HG03103 (cell line): ENCODE results near the gene MACROD1.

Experiments used
- ATAC-seq: cut with Tn5 transposase; IDR thresholded peaks from one replicate; pipeline ENCODE4 v1.9.1; 2021; ENCODE audit warnings: low read depth; ENCODE audit not compliant: unreplicated experiment

The MACROD1 gene

DNA sequence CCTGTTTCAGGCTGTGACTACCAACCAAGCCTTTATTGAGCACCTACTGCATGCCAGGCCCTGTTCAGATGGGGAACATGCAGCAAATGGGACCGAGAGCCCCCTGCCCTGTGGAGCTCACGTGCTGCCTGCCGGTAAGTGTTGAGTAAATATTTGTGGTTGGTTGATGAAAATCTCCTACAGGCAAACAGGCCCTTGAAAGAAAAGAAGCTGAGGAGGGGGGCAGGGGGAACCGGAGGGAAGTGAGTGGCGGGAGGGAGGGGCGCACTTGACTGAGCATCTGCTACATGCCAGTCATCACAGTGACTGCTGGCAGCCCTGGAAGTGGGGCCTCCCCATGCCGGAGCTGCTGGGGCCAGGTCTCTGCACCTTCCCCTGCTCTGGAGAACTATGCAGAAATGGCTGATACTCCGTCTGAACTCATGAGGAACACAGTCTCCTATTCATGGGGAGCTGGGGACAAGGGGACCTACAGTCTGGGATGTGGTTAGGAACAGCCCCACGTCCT, 34.2 kb downstream of the MACROD1 start:
- no peak for ATAC-seq

DNA sequence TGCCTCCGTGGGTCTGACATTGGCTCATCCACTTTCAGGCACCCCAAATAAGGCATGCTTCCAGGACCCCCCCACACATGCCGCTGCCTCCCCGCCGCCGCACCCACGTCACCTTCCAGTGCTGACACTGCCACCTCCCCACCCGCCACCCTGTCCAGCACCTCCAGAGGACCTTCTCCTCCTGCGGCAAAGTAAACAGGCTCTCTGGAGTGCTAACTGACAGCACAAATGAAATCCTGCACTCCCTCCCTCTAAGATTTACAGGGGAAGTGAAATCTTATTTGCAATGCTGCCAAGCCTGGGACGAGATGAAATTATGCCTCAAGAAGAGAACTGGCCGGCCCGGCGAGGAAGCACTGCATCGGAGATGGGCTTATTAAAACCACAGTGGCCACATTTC, 35.3 kb downstream of the MACROD1 start:
- ATAC-seq: no peak

DNA sequence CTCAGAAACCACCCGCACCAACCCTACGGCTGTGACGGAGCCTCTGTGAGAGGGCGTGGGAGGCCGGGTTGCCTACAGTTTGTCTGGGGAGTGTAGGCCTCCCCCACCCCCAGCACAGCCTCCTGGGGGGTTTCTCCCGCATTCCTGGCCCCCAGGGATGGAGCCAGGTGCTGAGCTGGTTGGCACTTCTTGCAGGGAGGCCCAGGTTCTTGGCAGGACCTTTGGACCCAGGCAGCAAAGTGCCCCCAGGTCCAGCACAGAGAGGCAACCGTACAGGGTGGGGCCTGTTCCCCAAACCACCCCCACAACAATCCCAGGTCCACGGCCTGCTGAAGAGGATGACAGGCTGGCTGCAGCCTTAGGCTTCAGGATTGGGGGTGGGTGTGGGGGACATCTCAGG, 36.5 kb downstream of the MACROD1 start:
- ATAC-seq: no peak

DNA sequence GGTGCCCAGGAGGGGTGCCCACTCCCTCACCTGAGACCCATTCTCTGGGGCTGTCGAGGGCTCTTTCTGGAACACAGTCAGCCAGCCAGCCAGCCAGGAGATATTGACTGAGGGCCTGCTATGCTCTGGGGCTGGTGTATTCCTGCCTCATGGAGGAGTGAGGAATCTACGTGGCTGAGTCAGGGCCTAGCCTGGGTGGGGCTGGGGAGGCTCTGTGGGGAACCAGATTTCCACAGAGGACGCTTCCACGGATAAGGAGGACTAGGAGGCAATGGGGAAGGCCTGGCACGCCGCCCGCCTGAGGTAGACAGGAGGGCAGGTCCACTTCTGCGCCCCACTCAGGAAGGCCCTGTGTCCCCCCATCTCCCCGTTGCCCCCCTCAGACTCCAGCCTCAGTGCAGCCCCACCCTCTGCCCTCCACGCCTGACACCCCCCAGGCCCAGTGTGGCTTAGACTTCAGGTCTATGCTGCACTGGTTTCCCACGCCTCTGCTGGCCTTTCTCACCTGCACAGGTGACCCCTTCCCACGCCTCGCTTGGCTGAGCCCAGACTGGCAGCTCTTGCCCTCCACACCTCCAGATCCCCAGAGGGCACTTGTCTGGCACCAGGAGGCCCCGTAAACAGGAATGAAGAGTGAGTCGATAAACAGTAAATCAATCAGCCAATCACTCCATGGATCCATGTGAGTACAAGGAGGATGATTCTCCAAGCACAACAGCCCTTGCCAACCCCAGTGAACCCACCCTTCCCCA, 37.5 kb downstream of the MACROD1 start:
- ATAC-seq: no peak

DNA sequence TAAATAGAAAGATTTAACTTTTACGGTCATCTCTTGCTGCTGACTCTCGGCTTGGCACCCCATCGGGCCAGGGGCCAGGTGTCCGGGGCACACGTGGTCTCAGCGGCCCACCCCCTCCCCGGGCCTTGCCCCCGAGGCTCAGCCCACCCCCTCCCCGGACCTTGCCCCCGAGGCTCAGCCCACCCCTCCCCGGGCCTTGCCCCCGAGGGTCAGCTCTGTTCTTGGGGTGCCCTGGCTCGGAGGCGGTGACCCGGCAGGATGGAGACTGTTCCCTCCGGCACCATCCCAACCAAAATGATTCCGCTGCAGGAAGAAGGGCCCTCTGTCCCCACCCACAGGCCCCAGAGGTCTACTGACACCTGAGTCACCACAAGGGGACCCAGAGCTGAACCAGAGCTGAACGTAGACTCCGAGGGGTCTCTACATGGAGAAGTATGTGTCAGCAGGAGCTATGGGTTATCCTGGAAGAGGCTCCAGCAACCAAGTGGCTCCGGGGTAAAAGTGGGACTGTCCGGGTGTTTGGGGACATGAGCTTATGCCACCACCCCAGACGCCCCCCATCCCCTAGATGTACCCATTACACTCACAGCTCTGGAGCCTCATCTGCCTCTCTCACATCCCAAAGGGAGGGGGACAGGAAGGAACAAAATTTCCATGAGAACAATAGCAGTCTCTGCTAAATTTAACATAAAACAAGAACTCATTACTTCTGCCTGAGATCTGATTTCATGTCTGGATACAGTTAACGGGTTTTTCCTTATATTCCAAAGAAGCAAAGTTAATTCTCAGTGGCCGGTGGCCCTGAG, 38.4 kb downstream of the MACROD1 start:
- ATAC-seq: no peak

DNA sequence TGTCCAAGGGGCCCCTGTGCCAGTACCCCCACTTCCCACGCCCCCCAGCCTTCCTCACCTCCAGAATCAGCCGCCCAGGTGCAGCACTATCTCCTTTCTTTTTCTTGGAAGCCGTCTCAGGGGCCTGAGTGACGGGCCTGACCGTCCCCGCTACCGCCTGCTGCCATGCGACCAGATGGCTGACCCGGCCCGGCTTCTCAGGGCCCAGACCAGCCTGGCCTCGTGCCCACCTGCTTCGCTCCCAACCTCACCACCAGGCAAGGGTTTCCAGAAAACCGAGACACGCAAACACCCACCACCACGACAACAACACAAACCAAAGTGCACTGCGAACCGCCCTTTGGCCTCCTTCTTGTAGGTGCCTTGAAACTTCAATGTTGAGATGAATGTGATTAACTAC, 39.1 kb downstream of the MACROD1 start:
- no peak for ATAC-seq

DNA sequence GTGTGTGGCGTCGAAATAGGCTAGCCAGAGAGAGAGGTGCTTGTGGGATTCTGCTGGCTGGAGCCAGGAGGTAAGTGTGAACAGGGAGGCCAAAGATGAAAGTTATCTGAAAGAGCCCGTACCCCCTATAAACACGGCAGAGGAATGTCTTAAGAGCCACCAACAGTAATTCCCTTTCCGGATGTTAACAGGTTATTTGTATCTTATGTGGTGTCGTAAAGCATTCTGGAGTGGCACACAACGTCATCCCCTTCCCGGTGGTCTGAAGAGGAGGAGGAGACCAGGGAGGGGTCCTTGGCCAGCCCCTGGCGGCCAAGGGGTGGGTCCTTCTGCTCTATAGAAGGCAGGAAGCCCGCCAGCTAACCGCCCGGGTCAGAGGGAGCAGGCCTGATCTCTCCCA, 39.5 kb downstream of the MACROD1 start:
- no peak for ATAC-seq

DNA sequence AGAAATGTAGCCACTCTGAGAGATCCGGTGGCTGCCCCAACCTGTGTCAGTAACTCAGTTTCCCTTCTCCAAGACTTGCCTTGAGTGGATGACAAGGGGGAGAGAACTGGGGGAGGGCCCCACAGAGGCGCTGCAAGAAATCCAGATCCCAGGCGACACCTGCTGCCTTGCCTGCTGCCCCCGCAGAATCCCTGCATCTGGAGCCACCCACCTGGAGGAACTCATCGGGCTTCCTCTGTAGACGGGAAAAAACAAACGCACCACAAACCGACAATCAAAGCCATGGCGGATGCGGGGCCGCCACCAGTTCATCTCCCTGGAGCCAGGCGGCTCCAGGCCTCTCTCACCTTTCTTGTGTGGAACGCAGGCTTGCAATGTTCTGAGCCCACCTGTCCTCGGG, 40.2 kb downstream of the MACROD1 start:
- no peak for ATAC-seq

DNA sequence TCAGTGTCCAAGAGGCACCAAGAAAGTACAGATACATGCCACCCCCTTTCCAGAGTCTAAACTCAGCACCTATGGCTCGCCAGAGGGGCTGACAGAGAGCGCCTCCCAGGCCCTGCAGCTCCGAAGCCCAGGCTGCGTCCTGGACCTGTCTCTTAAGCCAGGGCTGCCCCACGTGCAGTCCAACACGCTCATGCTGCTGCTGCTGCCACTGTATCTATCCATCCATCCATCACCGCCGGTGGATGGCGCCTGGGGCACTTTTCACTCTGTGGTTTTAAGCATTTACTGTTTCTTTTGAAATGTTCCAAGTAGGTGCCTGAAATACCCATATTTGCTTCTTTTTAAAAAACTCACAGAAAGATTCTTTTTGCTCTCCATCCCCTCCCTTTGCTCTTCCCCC, 41.8 kb downstream of the MACROD1 start:
- ATAC-seq: no peak

DNA sequence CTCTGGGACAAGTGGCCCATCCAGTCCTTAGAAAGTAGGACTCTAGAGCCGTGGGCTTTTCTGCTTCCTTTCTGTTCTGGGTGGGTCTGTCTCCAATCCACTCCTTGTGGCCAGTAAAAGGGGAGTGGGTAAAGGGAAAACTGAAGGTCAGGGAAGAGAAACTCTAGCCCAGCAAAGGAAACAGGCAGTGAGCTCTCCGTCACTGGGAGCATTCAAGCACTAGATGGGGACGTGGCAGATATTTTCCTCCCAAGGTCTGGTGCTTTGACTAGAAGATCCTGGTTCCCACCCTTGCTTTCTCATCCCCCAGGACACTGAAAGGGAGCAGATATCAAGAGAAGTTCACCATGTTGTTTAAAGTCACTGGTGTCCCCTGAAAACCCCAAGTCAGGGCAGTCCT, 42.2 kb downstream of the MACROD1 start:
- ATAC-seq: no peak

DNA sequence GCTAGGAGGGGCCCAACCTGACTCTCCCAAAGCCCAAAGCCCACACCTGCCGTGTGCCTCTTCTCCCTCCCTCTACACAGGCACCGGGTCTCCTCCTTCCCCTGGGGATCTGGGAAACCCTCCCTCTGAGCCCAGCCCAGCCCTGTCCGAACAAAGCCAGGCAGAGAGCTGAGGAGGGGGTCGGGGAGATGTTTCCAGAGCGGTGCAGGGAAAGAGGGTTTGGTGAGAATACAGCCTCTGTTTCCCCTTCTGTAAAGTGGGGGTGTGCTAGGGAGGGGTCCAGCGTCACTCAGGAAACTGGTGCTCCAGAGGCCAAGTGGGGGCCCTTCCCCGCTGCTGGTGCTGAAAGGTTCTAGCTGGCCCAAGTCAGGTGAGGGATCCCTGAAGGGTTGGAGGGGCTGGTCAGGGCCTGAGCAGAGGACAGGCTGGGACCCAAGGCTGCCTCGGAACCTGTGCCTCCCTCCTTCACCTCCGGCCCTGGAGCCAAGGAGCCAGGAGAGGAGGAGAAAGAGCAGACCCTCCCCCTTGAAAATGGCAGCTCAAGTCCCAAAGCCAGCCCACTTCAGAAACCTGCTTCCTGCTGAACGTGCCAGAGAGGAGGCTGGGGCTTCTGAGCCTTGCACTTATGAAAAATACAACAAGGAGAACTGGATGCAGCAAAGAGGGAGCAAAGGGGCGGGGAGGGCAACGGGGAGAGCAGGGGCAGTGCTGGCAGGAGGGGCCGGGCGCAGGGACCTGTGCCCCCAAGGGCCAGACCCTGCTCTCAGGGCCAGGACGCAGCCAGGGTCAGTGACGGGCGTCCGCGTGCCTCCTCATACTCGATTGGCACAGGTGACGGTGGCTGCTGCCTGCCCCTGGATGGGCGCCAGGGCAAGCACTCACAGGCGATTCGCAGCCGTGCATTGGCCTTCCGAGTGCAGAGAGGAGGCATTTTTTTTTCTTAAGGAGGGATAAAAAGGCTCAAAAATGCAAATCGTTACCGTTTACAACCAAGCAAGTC, 43.2 kb downstream of the MACROD1 start:
- ATAC-seq: no peak

DNA sequence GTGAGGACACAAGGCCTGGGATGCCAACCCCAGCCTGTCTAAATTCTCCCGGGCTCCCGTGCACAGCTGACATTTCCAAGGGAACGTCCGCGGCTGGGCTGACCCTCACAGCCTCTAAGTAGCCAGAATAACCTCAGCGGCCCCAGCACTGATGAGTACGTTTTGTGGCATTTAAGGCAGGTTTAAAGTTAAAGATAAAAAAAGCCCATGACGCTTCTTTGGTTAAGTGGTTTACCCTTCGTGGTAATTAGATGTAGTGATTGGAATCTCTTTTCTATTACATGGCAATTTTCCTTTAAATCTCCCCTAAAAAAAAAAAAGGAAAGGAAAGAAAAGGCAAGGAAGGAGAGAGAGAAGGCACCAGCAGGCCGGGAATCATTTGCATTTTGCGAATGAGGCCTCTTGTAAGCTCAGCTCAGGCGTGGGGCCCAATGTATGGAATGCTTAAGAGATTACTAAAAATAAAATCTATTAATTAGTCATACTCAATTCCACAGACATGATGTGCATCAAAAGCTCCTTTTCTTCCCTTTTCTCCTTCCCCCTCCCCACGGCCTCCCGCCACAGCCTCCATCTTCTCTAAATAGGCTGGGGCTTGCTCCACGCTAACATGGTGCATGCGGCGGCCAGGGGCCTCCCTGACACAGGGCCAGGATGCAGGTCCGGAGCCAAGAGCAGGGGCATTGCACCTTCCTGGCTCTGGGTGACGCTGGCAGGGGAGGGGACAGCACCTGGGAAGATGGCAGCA, 44.1 kb downstream of the MACROD1 start:
- ATAC-seq: no peak

DNA sequence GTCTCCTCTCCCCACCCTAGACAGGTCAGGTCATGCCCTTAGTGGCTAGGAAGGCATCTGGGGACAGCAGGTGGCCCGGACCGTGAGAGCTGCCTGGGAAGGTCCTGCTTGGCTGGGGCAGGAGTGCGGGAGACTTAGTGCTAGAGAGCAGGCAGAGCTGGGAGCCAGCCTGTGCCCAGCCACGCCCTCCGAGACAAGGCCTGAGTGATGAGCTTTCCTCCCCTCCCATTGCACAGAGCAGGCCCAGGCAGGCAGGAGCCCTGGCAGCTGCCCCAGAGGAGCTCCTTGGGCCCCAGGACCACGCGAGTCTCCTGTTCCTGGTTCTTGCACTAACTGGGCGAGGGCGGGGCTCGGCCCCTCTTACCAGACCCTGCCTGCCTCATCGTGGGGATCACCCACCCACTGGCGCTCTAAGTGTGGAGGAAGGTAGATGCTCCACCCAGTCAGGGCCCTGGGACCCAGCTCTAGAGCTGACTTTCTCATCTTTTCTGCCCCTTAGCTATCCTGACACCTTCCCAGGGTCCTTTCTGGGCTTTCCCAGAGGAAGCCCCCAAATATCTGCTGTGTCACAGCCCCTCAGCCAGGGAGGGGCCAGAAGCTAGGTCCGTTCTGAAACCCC, 44.9 kb downstream of the MACROD1 start:
- no peak for ATAC-seq

DNA sequence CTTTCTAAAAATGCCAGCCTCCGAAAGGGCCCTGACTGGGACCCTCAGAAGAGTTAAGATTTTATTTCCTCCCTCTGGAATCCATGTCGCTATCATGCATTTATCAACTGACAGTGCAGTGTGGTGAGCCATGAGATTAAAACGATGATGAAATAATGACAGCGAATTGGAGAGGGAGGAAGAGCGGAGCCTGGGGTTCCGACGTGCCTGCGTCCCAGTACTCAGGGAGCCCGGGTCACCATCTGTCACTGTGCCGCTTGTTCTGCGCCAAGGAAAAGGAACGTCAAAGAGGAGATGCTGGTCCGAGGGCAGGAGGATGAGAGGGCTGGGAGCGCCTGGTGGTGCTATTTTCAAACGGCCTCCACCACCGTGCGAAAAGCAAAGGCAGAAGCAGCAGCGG, 46.2 kb downstream of the MACROD1 start:
- ATAC-seq: no peak

DNA sequence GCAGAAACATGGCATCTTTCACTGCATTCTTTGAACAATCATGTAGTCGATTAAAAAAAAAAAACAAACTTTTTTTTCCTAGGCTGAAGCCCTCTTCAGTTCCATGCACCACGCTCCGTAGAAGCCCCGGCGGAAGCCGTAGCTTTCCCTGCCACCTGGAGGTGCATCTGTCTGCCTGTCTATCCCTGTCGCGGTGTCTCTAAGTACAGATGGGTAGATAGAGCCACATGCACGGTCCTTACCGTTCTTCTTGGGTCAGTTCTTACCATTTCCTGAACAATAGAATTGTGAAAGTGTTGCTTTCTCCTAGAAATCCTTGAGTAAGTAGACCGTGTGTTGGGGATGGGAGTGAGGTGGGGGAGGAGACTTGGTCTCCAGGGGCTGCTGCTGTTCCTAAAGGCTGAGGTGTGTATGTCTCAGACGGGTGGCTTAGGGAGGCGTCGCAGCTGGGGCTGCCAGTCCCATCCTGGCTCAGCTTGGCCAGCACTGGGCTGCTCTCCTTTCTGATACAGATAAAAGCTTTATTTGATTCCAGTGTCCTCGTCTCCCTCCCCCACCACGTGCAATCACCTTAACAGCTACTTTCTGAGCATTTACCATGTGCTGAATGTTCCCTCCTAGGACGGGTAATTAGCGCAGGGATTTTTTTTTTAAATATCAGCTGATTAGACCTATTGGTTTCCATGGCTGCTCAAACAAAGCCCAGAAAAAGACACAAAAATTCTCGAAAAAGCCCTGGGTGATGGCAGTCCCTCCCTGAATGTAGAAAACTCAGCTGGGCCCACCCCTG, 46.8 kb downstream of the MACROD1 start:
- no peak for ATAC-seq

DNA sequence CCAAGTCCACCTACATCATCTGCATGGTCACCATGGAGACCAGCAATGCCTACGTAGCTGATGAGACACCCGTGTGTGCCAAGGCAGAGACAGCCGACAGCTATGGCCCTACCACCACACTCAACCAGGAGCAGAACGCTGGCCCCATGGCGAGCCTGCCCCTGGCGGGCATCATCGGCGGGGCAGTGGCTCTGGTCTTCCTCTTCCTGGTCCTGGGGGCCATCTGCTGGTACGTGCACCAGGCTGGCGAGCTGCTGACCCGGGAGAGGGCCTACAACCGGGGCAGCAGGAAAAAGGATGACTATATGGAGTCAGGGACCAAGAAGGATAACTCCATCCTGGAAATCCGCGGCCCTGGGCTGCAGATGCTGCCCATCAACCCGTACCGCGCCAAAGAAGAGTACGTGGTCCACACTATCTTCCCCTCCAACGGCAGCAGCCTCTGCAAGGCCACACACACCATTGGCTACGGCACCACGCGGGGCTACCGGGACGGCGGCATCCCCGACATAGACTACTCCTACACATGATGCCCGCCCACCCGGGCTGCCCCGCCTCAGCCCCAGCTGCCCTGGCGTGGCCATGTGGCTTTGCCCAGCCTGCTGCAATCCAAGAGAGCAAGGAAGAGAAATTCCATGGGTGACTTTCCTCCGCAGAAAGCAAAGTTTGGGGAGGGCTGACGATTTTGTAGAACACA, 48.0 kb downstream of the MACROD1 start:
- no peak for ATAC-seq

DNA sequence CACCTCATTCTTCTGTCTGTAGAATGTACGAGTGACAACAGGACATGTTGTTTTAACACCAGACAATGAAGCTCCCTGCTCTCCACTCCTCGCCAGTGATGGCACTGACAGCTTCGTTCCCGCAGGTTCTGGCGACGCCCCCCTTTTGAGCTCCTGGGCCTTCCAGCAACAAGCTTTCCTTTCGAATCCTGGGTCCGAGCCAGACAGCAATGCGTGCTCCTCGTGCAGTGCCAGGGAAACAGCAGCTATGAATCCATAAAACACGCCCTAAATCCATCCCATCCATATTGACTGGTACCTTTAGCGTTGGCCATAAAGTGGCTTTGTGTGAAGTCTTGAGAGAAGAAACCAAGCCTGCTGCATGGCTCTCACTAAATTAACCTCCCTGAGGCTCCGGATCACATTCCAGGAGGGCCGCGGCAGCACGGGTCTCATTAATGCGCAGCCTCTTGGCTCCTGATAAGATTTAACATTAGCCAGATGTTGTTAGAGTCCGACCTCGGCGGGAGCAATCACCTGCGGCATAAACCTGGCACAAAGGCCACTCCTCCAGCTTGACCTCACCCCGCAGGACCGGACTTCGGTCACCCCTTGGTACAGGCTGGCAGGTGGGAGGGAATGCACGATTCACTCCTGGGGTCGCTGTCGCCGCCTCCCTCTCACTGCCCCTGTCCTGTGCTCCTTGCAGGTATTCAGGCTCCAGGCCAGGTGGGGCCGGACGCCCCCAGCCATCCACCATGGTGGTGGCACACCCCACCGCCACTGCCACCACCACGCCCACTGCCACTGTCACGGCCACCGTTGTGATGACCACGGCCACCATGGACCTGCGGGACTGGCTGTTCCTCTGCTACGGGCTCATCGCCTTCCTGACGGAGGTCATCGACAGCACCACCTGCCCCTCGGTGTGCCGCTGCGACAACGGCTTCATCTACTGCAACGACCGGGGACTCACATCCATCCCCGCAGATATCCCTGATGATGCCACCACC, 50.1 kb downstream of the MACROD1 start:
- ATAC-seq: no peak
